H1 (cell line): ENCODE results near the gene HIC1. TPM values are rescaled to one million over a fixed set of nuclear protein-coding genes. Genes with fewer than 3 reads are reported as not detected.

Source experiments
- ASH2L ChIP-seq: fragments of 200-600, 300-600 bp; sonication (generic); IDR thresholded peaks from one replicate; pipeline ENCODE4 v1.7.1; 2017; ENCODE audit warnings: low read length
- ATF2 ChIP-seq: IDR thresholded peaks from 2 replicates; pipeline ENCODE4 v1.6.1; 2012; ENCODE audit warnings: low read length, inconsistent platforms
- CTBP2 ChIP-seq: IDR thresholded peaks from 2 replicates; pipeline ENCODE4 v1.7.0; 2011; ENCODE audit warnings: borderline replicate concordance, mild to moderate bottlenecking, moderate library complexity, mixed read lengths, low read length; ENCODE audit not compliant: insufficient read depth, insufficient read length
- CTCF ChIP-seq, 3 experiments: IDR thresholded peaks; 1 replicate in 2 of 3; 2 replicates in 1 of 3; pipeline versions ENCODE4 v1.5.1 to v1.6.1; 2011; ENCODE audit warnings: low read length in 3 of 3, mild to moderate bottlenecking in 3 of 3, inconsistent platforms in 2 of 3, low read depth in 1 of 3, moderate library complexity in 1 of 3; ENCODE audit not compliant: insufficient read depth in 1 of 3; ENCODE audit errors: control extremely low read depth in 1 of 3
- EP300 ChIP-seq, 2 experiments: IDR thresholded peaks; 1 replicate in 1 of 2; 2 replicates in 1 of 2; pipeline ENCODE4 v1.6.1; 2011 to 2012; ENCODE audit warnings: low read depth in 2 of 2, low read length in 2 of 2, mild to moderate bottlenecking in 2 of 2, borderline replicate concordance in 1 of 2, inconsistent platforms in 1 of 2, moderate library complexity in 1 of 2
- MAX ChIP-seq: IDR thresholded peaks from 2 replicates; pipeline ENCODE4 v1.6.1; 2012; ENCODE audit warnings: inconsistent platforms
- RBBP5 ChIP-seq: IDR thresholded peaks from 2 replicates; pipeline ENCODE4 v1.7.1; 2012; ENCODE audit warnings: low read depth, mild to moderate bottlenecking, inconsistent platforms, low read length, moderate library complexity, borderline replicate concordance
- SRF ChIP-seq: IDR thresholded peaks from 2 replicates; pipeline ENCODE4 v1.6.1; 2011; ENCODE audit warnings: mild to moderate bottlenecking, low read depth, low read length, moderate library complexity
- polyA plus RNA-seq, 7 experiments: library from polyadenylated mRNA; depleted of rRNA in 3 of 7; stranded (reverse) in 5 of 7; unstranded in 2 of 7; fragments of >200 nt in 5 of 7; fragments of 200-250 nt in 2 of 7; gene quantifications; 1 replicate in 5 of 7; 2 replicates in 1 of 7; 4 replicates in 1 of 7; pipeline versions ENCODE4 v1.2.1 to v1.2.3, GENCODE V29; 2011 to 2013; ENCODE audit warnings: missing spikeins in 2 of 7, mixed read lengths in 2 of 7
- total RNA-seq: library from RNA; stranded (reverse); fragmentation: NEBNext Ultra II Directional; extraction: Animal tissue kit (Norgen Biotek cat#: 25700); gene quantifications from 2 replicates; pipeline ENCODE4 v1.2.1, GENCODE V29; 2021

The HIC1 gene
- total and polyA plus RNA-seq, 2 of the 8 experiments (the other 6 are each of a cell fraction or from before 2014, with no cell fraction given): 0.06 to 0.09 TPM

- TF ChIP-seq CTCF (IDR thresholded peaks at IDR 0.05; ENCODE audit: control extremely low read depth in 1 of 3, insufficient read depth in 1 of 3, low read depth in 1 of 3, low read length in 3 of 3): peak; percentile 61 to 69 (median 63)
- 0 out of 2 replicates have a peak, but pooled peaks have one; percentile 23 for TF ChIP-seq RBBP5
- TF ChIP-seq ATF2: no peak
- no peak for TF ChIP-seq EP300 (IDR thresholded peaks at IDR 0.05; ENCODE audit: borderline replicate concordance in 1 of 2, low read depth in 2 of 2, low read length in 2 of 2)
- no peak; the same call in 1 of the 2 replicates for TF ChIP-seq MAX
- TF ChIP-seq SRF: no peak
- TF ChIP-seq ASH2L: peak; percentile 41
- TF ChIP-seq CTBP2: peak; percentile 68
Observed at GRCh38 chr17:2053380-2054261, 1.3 kb upstream of the HIC1 start (continued).
